Measurements from ENCODE around the gene CAMK1D.

Gene CAMK1D

DNA sequence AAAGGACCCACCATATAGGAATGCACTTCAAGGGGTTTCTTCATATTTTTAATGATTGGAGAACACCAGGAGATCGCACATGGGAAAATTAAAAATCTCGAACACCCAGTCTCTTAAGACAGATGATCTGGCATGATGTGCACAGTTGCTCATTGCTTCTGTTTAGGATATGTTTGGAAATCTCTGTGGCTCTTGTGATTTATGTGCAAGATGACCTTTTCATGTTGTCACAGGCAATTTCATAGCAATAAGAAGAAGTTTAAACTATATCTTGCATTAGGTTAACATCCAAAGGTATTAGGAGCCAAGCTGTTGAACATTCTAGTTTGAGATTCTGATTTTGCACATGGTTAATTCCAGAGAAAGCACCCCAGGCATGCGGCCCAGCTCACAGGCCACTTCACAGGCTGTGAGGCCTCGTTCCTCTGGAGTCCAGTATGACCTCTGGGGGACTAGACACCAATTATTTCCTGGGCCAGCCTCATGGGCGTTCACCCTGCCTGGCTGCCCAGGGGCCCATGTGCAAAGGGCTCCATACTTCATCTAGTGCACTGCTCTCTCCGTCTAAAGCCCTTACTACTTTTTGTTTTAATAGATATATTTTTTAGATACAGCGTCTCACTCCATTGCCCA lies 28.4 kb downstream of the CAMK1D start:
- DNase-seq: no peak

GRCh38 chr10:12380999-12381398 lies 31.7 kb downstream of the CAMK1D start:
- no peak for DNase-seq

DNA sequence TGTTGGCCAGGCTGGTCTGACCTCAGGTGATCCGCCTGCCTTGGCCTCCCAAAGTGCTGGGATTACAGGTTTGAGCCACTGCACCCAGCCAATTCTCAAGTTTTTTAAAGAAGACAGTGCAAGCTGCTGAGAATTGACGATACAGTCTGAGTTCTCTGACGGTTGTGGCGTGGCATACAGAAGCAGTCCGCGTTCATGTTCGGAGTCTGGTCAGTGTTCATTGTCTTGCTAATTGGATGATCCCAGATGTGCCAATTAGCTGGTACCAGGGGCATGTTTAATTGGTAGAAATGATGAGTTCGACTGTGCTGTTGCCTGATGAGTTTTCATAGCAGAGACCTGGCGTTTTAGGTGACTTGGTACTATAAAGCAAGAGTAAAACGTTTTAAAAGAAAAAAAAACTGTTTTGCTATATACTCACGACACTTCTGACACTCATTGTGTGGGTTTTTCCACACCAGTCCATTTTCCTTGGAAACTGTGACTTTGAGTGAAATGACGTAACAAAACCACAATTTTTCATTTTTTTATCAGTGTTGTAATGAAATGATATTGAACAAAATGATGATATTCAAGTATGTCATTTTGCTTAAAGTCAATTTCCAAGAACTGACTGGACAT lies 32.3 kb downstream of the CAMK1D start:
- DNase-seq: no peak

GRCh38 chr10:12382157-12382548 lies 32.8 kb downstream of the CAMK1D start:
- no peak for DNase-seq

- no peak for DNase-seq
Measured at GRCh38 chr10:12382956-12383531, 33.7 kb downstream of the CAMK1D start.

DNA sequence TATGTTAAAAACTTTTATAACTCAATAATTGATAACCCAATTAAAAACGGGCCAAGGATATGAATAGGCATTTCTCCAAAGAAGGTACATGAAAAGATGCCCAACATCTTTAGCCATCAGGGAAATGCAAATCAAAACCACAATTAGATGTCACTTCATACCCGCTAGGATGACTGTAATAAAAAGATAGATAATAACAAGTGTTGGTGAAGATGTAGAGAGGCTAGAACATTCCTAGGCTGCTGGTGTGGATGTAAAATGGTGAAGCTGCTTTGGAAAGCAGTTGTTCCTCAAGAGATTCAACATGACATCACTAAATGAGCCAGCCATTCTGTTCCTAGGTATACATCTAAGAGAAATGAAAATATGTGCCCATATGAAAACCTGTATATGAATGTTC lies 35.6 kb downstream of the CAMK1D start:
- no peak for DNase-seq

GRCh38 chr10:12387561-12388210 lies 38.3 kb downstream of the CAMK1D start:
- no peak for DNase-seq

- no peak for DNase-seq
Measured at GRCh38 chr10:12388671-12389070, 39.3 kb downstream of the CAMK1D start.

DNA sequence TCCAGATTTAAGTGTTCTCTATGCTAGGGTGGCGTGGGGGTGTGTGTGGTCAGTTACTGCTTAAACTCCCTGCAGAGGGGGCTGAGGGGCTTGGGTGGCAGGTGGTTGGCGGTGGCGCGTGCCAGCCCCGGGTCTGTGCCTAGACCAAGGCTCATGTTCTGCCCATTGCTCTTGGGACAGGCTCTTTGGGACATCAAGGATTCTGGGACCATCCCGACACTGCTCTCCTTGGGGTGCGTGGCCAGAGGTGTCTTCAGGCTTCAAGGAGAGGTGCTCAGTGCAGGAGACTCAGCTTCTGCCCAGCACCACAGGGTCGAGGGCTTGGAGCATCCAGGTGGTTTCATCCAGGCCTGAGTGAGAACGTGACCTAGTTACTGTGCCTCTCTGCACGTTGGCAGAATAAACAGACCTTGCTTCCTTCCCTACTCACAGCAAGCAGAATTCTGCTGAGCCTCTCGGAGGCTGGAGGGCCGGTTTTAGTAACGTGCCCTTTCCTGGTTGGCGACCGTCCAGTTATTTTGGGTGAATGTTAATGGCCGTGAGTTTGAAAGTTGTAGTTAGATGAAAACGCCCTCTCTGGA lies 39.9 kb downstream of the CAMK1D start:
- no peak for DNase-seq

DNA sequence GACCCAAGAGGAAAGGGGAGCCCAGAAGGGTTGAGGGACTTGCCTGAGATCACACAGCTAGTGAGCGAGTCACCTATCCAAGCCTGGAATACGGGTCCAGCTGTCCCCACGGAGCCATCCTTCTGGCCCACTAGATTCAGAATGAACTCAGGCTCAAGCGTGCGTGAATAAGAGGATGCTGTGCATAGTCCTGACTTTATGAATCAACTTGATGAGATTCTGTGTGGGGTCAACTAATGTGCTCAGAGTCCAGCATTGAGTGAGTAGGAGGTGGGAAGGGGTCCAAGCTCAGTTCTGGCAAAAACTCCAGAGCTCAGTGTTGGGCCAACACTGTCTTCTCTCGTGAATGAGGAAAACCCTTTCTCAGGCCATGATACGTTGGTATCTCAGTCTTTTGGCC lies 41.4 kb downstream of the CAMK1D start:
- no peak for DNase-seq

GRCh38 chr10:12391206-12391605 lies 41.9 kb downstream of the CAMK1D start:
- no peak for DNase-seq

GRCh38 chr10:12393831-12394230 lies 44.5 kb downstream of the CAMK1D start:
- no peak for DNase-seq

DNA sequence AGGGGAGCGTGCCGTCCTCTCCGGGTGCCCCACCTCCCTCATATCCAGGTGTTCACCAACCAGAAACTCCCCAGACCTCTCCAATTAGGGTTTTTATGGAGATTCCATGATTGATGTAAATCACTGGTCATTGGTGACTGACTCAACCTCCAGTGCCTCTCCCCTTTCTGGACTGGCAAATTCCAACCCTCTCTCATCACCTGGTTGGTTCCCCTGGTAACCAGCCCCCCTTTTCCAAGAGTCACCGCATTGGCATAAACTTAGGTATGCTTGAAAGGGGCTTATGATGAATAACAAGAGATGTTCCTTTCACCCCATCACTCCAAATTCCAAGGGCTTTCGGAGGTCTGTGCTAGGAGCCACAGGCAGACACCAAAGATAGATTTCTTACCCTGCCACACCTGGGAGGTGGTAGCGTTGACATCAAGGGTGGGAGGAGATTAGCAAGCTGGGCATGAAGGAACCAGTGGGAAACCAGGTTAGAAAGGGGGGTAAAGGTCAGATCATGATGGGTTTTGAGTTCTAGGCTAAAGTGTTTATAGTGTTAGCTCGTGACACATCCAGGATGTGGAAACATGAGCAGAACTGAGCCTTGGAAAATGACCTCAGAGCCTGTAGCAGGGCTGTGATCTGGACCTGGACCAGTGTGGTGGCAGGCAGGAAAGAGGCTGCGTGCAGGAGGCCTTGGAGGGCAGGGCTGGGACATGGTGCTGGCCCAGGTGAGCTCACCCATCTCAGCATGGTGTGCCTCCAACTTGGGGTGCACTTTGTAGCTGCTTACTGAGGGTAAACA lies 45.1 kb downstream of the CAMK1D start:
- no peak for DNase-seq

- DNase-seq: no peak
Measured at GRCh38 chr10:12396093-12396492, 46.7 kb downstream of the CAMK1D start.

DNA sequence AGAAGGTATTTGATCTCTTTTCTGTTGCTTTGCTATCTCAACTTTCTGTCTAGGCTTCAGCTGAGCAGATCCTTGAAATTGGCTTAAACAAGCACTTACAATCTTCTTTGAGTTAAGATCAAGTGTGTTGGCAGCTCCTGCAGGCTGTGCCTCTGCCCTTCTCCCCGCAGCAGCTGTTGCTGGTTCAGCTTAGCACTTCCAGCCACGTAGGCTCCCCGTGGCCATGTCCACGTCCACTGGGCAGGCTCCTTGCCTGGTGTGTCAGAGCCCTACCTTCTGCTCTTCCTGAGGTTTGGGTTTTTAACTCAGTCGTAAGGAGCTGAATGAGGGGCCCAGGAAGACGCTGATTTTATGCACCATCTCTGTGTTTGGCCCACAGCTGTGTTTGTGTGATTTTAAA lies 47.2 kb downstream of the CAMK1D start:
- no peak for DNase-seq

- no peak for DNase-seq
Measured at GRCh38 chr10:12397147-12397896, 48.0 kb downstream of the CAMK1D start.

DNA sequence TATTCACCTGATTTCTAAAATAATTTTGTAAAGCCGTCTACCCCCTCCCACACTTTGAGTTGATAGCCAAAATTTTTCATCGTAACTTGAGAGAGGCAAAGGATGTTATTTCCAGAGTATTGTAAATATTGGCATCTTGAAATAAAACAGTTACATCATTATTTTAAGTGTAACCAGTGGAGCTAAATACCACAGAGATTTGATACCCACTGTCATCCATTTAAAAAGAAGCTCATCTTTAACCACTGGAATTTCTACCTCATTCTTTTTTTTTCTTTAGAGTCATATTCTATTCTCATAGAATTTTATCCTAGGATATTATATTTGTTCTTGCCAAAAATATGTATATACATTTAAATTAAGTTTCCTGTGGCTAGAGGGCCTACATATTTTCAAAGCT lies 48.6 kb downstream of the CAMK1D start:
- no peak for DNase-seq

GRCh38 chr10:12400266-12400931 lies 51.1 kb downstream of the CAMK1D start:
- no peak for DNase-seq

- DNase-seq: no peak
Measured at GRCh38 chr10:12401466-12401865, 52.1 kb downstream of the CAMK1D start.

GRCh38 chr10:12403119-12403518 lies 53.8 kb downstream of the CAMK1D start:
- no peak for DNase-seq

Data from T-helper 9 cell (primary cell).